Measurements from ENCODE around the gene SSH2. TPM values are rescaled to one million over a fixed set of nuclear protein-coding genes. Genes with fewer than 3 reads are reported as not detected.

Gene SSH2
- total RNA-seq, 1 experiment from 2014 or later: 14.6 TPM

DNA sequence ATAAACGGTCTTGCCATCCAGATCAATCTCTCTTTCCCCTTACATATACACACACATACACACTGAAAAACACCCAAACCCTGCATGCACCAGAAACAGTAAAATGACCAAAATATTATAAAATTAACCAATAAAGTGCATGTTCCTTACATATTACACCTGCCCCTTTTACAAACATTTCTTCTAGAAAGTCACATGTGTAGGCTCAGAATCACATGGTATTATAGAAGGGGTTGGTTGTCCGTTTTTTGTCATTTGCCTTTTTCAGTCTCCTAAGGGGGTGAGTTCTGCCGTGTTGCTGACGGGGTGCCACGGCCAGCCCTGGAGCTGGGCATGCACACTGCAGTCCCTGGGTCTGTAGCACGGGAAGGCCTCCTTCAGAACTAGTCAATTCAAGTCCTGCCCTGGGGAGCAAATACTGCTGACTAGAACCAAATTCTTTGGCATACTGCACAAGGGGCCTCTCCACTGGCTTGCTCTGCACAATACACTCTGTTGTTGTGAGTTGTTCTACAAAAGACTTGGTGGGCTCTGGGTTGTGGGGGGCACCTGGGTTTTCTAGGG lies 299.3 kb downstream of the SSH2 start:
- H3K23ac ChIP-seq (ENCODE audit: insufficient read length, low read depth, low read length): no peak overlapping the region
- peaks cover 6 to 10% (median 9%) of the 10 kb centered on the region in 3 experiments for H3K36me3 Mint-ChIP-seq (ENCODE audit: insufficient read depth in 1 of 3, low read depth in 3 of 3)

More for the DNA sequence above, 299.3 kb downstream of the SSH2 start:
- H4K8ac ChIP-seq (replicated peaks; ENCODE audit: insufficient read length, low read depth, low read length): no peak overlapping the region
- no peak overlapping the region for H4K91ac ChIP-seq (ENCODE audit: insufficient read length, low read depth, low read length)
- no peak overlapping the region for H3K56ac ChIP-seq (ENCODE audit: insufficient read length, low read depth, low read length)
- H2AK5ac ChIP-seq (ENCODE audit: insufficient read length, low read length): no peak overlapping the region
- H3K79me1 ChIP-seq (ENCODE audit: insufficient read depth, low read depth, low read length, poor library complexity, severe bottlenecking): no peaks in the 10 kb centered on the region
- H3K14ac ChIP-seq (ENCODE audit: insufficient read depth, low read length): no peak overlapping the region
- H3K18ac ChIP-seq (ENCODE audit: insufficient read length, low read depth, low read length): no peak overlapping the region
- H3K4me1 ChIP-seq (ENCODE audit: insufficient read depth, low read length): no peaks in the 10 kb centered on the region
- Mint-ChIP-seq H3K27me3 (ENCODE audit: low read depth) (no peaks in the 10 kb centered on the region), H3K4me1 (peaks cover 7 to 8% of the 10 kb centered on the region in 2 experiments), H3K27ac (no peak overlapping the region; a peak in 1 of 7 replicates), H3K9me3 (no peaks in the 10 kb centered on the region), H3K4me3 (no peak overlapping the region)
- H3K27me3 ChIP-seq (ENCODE audit: insufficient read depth, low read length): no peaks in the 10 kb centered on the region
- H2BK15ac ChIP-seq (ENCODE audit: low read depth, low read length): no peak overlapping the region
- no peak overlapping the region for H2BK120ac ChIP-seq (ENCODE audit: low read depth, low read length, poor library complexity, severe bottlenecking)
- no CpG with 5 or more reads among the region's 6 CpGs for WGBS (ENCODE audit: extremely low coverage, insufficient read length, low lambda C conversion rate)
- no peak overlapping the region for H3K4ac ChIP-seq (ENCODE audit: low read depth, low read length)
- H3T11ph ChIP-seq (ENCODE audit: low read length): no peak overlapping the region
- H3K27ac ChIP-seq (ENCODE audit: insufficient read length, low read depth, low read length): no peak overlapping the region
- no peak for DNase-seq
- no peak overlapping the region for H3K4me2 ChIP-seq (ENCODE audit: insufficient read depth, insufficient read length, low read length)
- no peaks in the 10 kb centered on the region for H3K79me2 ChIP-seq (ENCODE audit: insufficient read depth, low read length)
- H4K5ac ChIP-seq (ENCODE audit: insufficient read length, low read depth, low read length): no peak overlapping the region
- no peak overlapping the region for H2AFZ ChIP-seq (ENCODE audit: low read length)
- no peaks in the 10 kb centered on the region for H3K9me3 ChIP-seq (ENCODE audit: control insufficient read depth, low read depth, low read length)
- no peaks in the 10 kb centered on the region for H3K23me2 ChIP-seq (ENCODE audit: insufficient read length, low read depth, low read length, poor library complexity, severe bottlenecking)
- H2BK12ac ChIP-seq (ENCODE audit: insufficient read length, low read depth, low read length): no peak overlapping the region
- H3K9ac ChIP-seq (ENCODE audit: extremely low read depth, insufficient read length, low read length): no peak overlapping the region
- H2BK20ac ChIP-seq (ENCODE audit: low read depth, low read length, poor library complexity, severe bottlenecking): no peak overlapping the region
- H2BK5ac ChIP-seq (ENCODE audit: insufficient read length, low read length): no peak overlapping the region
- TF ChIP-seq, protein P1, sequence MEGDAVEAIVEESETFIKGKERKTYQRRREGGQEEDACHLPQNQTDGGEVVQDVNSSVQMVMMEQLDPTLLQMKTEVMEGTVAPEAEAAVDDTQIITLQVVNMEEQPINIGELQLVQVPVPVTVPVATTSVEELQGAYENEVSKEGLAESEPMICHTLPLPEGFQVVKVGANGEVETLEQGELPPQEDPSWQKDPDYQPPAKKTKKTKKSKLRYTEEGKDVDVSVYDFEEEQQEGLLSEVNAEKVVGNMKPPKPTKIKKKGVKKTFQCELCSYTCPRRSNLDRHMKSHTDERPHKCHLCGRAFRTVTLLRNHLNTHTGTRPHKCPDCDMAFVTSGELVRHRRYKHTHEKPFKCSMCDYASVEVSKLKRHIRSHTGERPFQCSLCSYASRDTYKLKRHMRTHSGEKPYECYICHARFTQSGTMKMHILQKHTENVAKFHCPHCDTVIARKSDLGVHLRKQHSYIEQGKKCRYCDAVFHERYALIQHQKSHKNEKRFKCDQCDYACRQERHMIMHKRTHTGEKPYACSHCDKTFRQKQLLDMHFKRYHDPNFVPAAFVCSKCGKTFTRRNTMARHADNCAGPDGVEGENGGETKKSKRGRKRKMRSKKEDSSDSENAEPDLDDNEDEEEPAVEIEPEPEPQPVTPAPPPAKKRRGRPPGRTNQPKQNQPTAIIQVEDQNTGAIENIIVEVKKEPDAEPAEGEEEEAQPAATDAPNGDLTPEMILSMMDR (conservative IDR thresholded peaks at IDR 0.05): no peak
- H4K20me1 ChIP-seq (ENCODE audit: control insufficient read depth, insufficient read depth, insufficient read length): no peaks in the 10 kb centered on the region

Data from H9 (cell line).